ENCODE data around the gene PCNT. TPM values are rescaled to one million over a fixed set of nuclear protein-coding genes. Genes with fewer than 3 reads are reported as not detected.

Gene PCNT
- total and polyA plus RNA-seq, 9 of the 15 experiments (the other 6 are each of a cell fraction or from before 2014, with no cell fraction given): 9.1 to 53.5 (median 31.3) TPM

GRCh38 chr21:46320331-46320801, 3.6 kb upstream of the PCNT start (continued):
- TF ChIP-seq RBFOX2 (IDR thresholded peaks at IDR 0.05; ENCODE audit: low read depth, low read length) (peak; percentile 30; the same call in 1 of the 2 replicates), RBM39 (optimal IDR thresholded peaks at IDR 0.05; ENCODE audit: low read depth, low read length) (no peak), E2F5 (CRISPR knock-in tag; IDR thresholded peaks at IDR 0.05) (no peak), ZNF23 (CRISPR knock-in tag; IDR thresholded peaks at IDR 0.05) (no peak), SRF (CRISPR knock-in tag; IDR thresholded peaks at IDR 0.05) (peak in 1 of 2 experiments; percentile 39; a peak in 1 of 4 replicates), ZNF449 (CRISPR knock-in tag; IDR thresholded peaks at IDR 0.05) (no peak; the same call in 1 of the 2 replicates), ZNF165 (CRISPR knock-in tag; IDR thresholded peaks at IDR 0.05; ENCODE audit: borderline replicate concordance) (no peak), SPI1 (IDR thresholded peaks at IDR 0.05; ENCODE audit: borderline replicate concordance, low read depth, low read length) (no peak), RBM15 (IDR thresholded peaks at IDR 0.05; ENCODE audit: insufficient read depth, low read length) (no peak), ZNF354B (CRISPR knock-in tag; IDR thresholded peaks at IDR 0.05) (no peak), ZNF639 (CRISPR knock-in tag; conservative IDR thresholded peaks at IDR 0.05 in 1 of 2, IDR thresholded peaks at IDR 0.05 in 1 of 2) (peak in 1 of 2 experiments; percentile 93; a peak in 2 of 4 replicates), RFX5 (IDR thresholded peaks at IDR 0.05; ENCODE audit: low read depth, low read length) (no peak; the same call in 1 of the 2 replicates), XRCC3 (IDR thresholded peaks at IDR 0.05) (no peak), GABPA (tag; conservative IDR thresholded peaks at IDR 0.05; ENCODE audit: low read depth) (no peak), ZFP30 (CRISPR knock-in tag; IDR thresholded peaks at IDR 0.05; ENCODE audit: borderline replicate concordance) (no peak), MYBL2 (IDR thresholded peaks at IDR 0.05; ENCODE audit: low read depth) (no peak; the same call in 1 of the 2 replicates), MYBL2 (CRISPR knock-in tag; IDR thresholded peaks at IDR 0.05; ENCODE audit: borderline replicate concordance) (no peak), ZNF12 (CRISPR knock-in tag; IDR thresholded peaks at IDR 0.05) (no peak), E2F3 (CRISPR knock-in tag; IDR thresholded peaks at IDR 0.05) (no peak), RBM25 (IDR thresholded peaks at IDR 0.05; ENCODE audit: low read depth, low read length, severe bottlenecking) (peak; percentile 11), ZNF311 (CRISPR knock-in tag; IDR thresholded peaks at IDR 0.05) (peak; percentile 69; the same call in 1 of the 2 replicates), ETV6 (IDR thresholded peaks at IDR 0.05; ENCODE audit: borderline replicate concordance in 1 of 2, low read depth in 2 of 2, low read length in 1 of 2) (peak in 1 of 2 experiments; percentile 43; a peak in 1 of 4 replicates), ETV6 (CRISPR knock-in tag; IDR thresholded peaks at IDR 0.05; ENCODE audit: borderline replicate concordance) (no peak), ESRRB (CRISPR knock-in tag; IDR thresholded peaks at IDR 0.05; ENCODE audit: borderline replicate concordance) (no peak)
- TF ChIP-seq, protein P1, sequence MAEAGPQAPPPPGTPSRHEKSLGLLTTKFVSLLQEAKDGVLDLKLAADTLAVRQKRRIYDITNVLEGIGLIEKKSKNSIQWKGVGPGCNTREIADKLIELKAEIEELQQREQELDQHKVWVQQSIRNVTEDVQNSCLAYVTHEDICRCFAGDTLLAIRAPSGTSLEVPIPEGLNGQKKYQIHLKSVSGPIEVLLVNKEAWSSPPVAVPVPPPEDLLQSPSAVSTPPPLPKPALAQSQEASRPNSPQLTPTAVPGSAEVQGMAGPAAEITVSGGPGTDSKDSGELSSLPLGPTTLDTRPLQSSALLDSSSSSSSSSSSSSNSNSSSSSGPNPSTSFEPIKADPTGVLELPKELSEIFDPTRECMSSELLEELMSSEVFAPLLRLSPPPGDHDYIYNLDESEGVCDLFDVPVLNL (CRISPR knock-in tag; IDR thresholded peaks at IDR 0.05; ENCODE audit: low read depth): no peak
